Measurements from ENCODE around the gene GRAP2. TPM values are rescaled to one million over a fixed set of nuclear protein-coding genes. Genes with fewer than 3 reads are reported as not detected.
A peak's percentile ranks its signal among the peaks of the same experiment; 100 is the strongest.

GRAP2 gene
- polyA plus RNA-seq, 3 donors = 0.05 to 4.2 (median 0.97) TPM

GRCh38 chr22:39985383-39986035 is 84.6 kb downstream of the GRAP2 start:
- no peak overlapping the region for H3K27ac ChIP-seq (ENCODE audit: low read depth in 1 of 2, low read length in 2 of 2)
- no peaks in the 10 kb centered on the region for H4K20me1 ChIP-seq (ENCODE audit: insufficient read depth, low read length)
- peaks cover 0 to 14% of the 10 kb centered on the region in 2 donors for H3K27me3 ChIP-seq (ENCODE audit: control insufficient read depth in 2 of 2, insufficient read depth in 2 of 2, low read length in 2 of 2)
- TF ChIP-seq, protein P1, sequence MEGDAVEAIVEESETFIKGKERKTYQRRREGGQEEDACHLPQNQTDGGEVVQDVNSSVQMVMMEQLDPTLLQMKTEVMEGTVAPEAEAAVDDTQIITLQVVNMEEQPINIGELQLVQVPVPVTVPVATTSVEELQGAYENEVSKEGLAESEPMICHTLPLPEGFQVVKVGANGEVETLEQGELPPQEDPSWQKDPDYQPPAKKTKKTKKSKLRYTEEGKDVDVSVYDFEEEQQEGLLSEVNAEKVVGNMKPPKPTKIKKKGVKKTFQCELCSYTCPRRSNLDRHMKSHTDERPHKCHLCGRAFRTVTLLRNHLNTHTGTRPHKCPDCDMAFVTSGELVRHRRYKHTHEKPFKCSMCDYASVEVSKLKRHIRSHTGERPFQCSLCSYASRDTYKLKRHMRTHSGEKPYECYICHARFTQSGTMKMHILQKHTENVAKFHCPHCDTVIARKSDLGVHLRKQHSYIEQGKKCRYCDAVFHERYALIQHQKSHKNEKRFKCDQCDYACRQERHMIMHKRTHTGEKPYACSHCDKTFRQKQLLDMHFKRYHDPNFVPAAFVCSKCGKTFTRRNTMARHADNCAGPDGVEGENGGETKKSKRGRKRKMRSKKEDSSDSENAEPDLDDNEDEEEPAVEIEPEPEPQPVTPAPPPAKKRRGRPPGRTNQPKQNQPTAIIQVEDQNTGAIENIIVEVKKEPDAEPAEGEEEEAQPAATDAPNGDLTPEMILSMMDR (IDR thresholded peaks at IDR 0.05) = no peak
- H3K27ac Mint-ChIP-seq = no peak overlapping the region
- no peaks in the 10 kb centered on the region for H3K4me1 Mint-ChIP-seq
- no peak for DNase-seq
- no peak overlapping the region for H3K4me2 ChIP-seq (replicated peaks; ENCODE audit: extremely low read depth, low read length, poor library complexity, severe bottlenecking)
- H3K4me3 ChIP-seq (replicated peaks in 1 of 3; ENCODE audit: low read depth in 2 of 3, low read length in 3 of 3) = no peak overlapping the region
- H3K9ac ChIP-seq (ENCODE audit: insufficient read depth, low read length, poor library complexity, severe bottlenecking) = no peak overlapping the region
- no peaks in the 10 kb centered on the region for H3K36me3 ChIP-seq (replicated peaks in 1 of 2; ENCODE audit: control insufficient read depth in 1 of 2, insufficient read depth in 2 of 2, low read length in 2 of 2)
- H3K79me2 ChIP-seq (ENCODE audit: insufficient read depth, low read length) = no peaks in the 10 kb centered on the region
- H3K36me3 Mint-ChIP-seq = no peaks in the 10 kb centered on the region
- intact Hi-C loops (cut with micrococcal nuclease) = no loop called here
- peaks cover 0 to 2% (median 0%) of the 10 kb centered on the region in 7 donors for H3K9me3 Mint-ChIP-seq
- peaks cover 32 to 45% (median 36%) of the 10 kb centered on the region in 3 donors for H3K27me3 Mint-ChIP-seq (ENCODE audit: low read depth in 3 of 3)
- H3K4me1 ChIP-seq (ENCODE audit: control insufficient read depth in 1 of 2, insufficient read depth in 2 of 2, low read length in 2 of 2) = no peaks in the 10 kb centered on the region
- H3K4me3 Mint-ChIP-seq = peak overlapping the region in 1 of 2 donors; percentile 46
- no peak overlapping the region for H2AFZ ChIP-seq (ENCODE audit: insufficient read depth, low read depth, low read length, poor library complexity, severe bottlenecking)
- no peaks in the 10 kb centered on the region for H3K9me3 ChIP-seq (replicated peaks in 1 of 2; ENCODE audit: control insufficient read depth in 1 of 2, insufficient read depth in 1 of 2, low read length in 2 of 2)
- WGBS (ENCODE audit: insufficient coverage) = 97% methylated on average over 6 of the region's 7 CpGs

- H3K4me3 ChIP-seq (replicated peaks in 1 of 3; ENCODE audit: low read depth in 2 of 3, low read length in 3 of 3) = no peak overlapping the region
- TF ChIP-seq, protein P1 (IDR thresholded peaks at IDR 0.05) = no peak
- H3K27ac ChIP-seq (ENCODE audit: low read depth in 1 of 2, low read length in 2 of 2) = no peak overlapping the region
- H3K27me3 ChIP-seq (ENCODE audit: control insufficient read depth in 2 of 2, insufficient read depth in 2 of 2, low read length in 2 of 2) = peaks cover 11 to 36% of the 10 kb centered on the region in 2 donors
- H3K9ac ChIP-seq (ENCODE audit: insufficient read depth, low read length, poor library complexity, severe bottlenecking) = no peak overlapping the region
- H3K9me3 ChIP-seq (replicated peaks in 1 of 2; ENCODE audit: control insufficient read depth in 1 of 2, insufficient read depth in 1 of 2, low read length in 2 of 2) = no peaks in the 10 kb centered on the region
- H4K20me1 ChIP-seq (ENCODE audit: insufficient read depth, low read length) = no peaks in the 10 kb centered on the region
- H3K9me3 Mint-ChIP-seq = peaks cover 0 to 2% (median 0%) of the 10 kb centered on the region in 7 donors
- no peak overlapping the region for H3K4me2 ChIP-seq (replicated peaks; ENCODE audit: extremely low read depth, low read length, poor library complexity, severe bottlenecking)
- peaks cover 44 to 62% (median 51%) of the 10 kb centered on the region in 3 donors for H3K27me3 Mint-ChIP-seq (ENCODE audit: low read depth in 3 of 3)
- 79% methylated on average over 7 of the region's 10 CpGs for WGBS (ENCODE audit: insufficient coverage)
- H3K4me3 Mint-ChIP-seq = peak overlapping the region in 1 of 2 donors; percentile 5
- H3K36me3 Mint-ChIP-seq = no peaks in the 10 kb centered on the region
- no peak for DNase-seq
- no peaks in the 10 kb centered on the region for H3K36me3 ChIP-seq (replicated peaks in 1 of 2; ENCODE audit: control insufficient read depth in 1 of 2, insufficient read depth in 2 of 2, low read length in 2 of 2)
- no peaks in the 10 kb centered on the region for H3K4me1 Mint-ChIP-seq
- no peaks in the 10 kb centered on the region for H3K79me2 ChIP-seq (ENCODE audit: insufficient read depth, low read length)
- H3K4me1 ChIP-seq (ENCODE audit: control insufficient read depth in 1 of 2, insufficient read depth in 2 of 2, low read length in 2 of 2) = no peaks in the 10 kb centered on the region
- intact Hi-C loops (cut with micrococcal nuclease) = no loop called here
- peak overlapping the region in 1 of 7 donors; percentile 8 for H3K27ac Mint-ChIP-seq
- H2AFZ ChIP-seq (ENCODE audit: insufficient read depth, low read depth, low read length, poor library complexity, severe bottlenecking) = no peak overlapping the region
These were observed 87.7 kb downstream of the GRAP2 start for GRCh38 chr22:39988386-39989114.

All from CD14-positive monocyte (primary cell).